K562 (cell line): ENCODE data around the gene C2orf76. TPM values are rescaled to one million over a fixed set of nuclear protein-coding genes. Genes with fewer than 3 reads are reported as not detected.

Experiments
- ASH1L ChIP-seq: fragments of 450-650 bp; IDR thresholded peaks from 2 replicates; pipeline ENCODE4 v1.6.1; 2018; ENCODE audit warnings: borderline replicate concordance, mild to moderate bottlenecking, low read depth; ENCODE audit not compliant: partially characterized antibody
- CCAR2 ChIP-seq: fragments of 200-400 bp; formaldehyde crosslinking; IDR thresholded peaks from 2 replicates; pipeline ENCODE4 v1.6.1; 2017; ENCODE audit warnings: mild to moderate bottlenecking, low read depth, low read length
- FOXM1 ChIP-seq, 2 experiments: fragments of 450-650 bp in 1 of 2; sonication (generic) in 1 of 2; formaldehyde crosslinking in 1 of 2; IDR thresholded peaks; 2 replicates each; pipeline versions ENCODE4 v1.6.1 to v1.9.0; 2017 to 2022; ENCODE audit warnings: low read depth in 2 of 2, mild to moderate bottlenecking in 2 of 2, missing genetic modification reagents in 1 of 2, moderate library complexity in 1 of 2
- HDAC2 ChIP-seq: fragments of 450-650 bp; IDR thresholded peaks from 2 replicates; pipeline ENCODE4 v1.6.1; 2016; ENCODE audit warnings: mild to moderate bottlenecking
- ILK ChIP-seq: fragments of 450-650 bp; IDR thresholded peaks from 2 replicates; pipeline ENCODE4 v1.6.1; 2016; ENCODE audit warnings: missing genetic modification characterization, low read depth, mild to moderate bottlenecking, missing compliant biosample characterization, moderate library complexity, borderline replicate concordance
- LEF1 ChIP-seq: fragments of 450-650 bp; IDR thresholded peaks from 2 replicates; pipeline ENCODE4 v1.6.1; 2016; ENCODE audit warnings: mild to moderate bottlenecking
- MAFK ChIP-seq: IDR thresholded peaks from 2 replicates; pipeline ENCODE4 v1.6.1; 2011; ENCODE audit warnings: low read length, improper control_type of control experiment
- MGA ChIP-seq: fragments of 450-650 bp; IDR thresholded peaks from 2 replicates; pipeline ENCODE4 v1.6.1; 2016; ENCODE audit warnings: mild to moderate bottlenecking, moderate library complexity
- MTA3 ChIP-seq: fragments of 450-650 bp; formaldehyde crosslinking; IDR thresholded peaks from 2 replicates; pipeline ENCODE4 v1.6.1; 2017; ENCODE audit warnings: mild to moderate bottlenecking, borderline replicate concordance
- NFIC ChIP-seq: fragments of 450-650 bp; IDR thresholded peaks from 2 replicates; pipeline ENCODE4 v1.6.1; 2017; ENCODE audit warnings: mild to moderate bottlenecking, inconsistent platforms
- RBM15 ChIP-seq: fragments of 200-400 bp; formaldehyde crosslinking; IDR thresholded peaks from 2 replicates; pipeline ENCODE4 v1.6.1; 2018; ENCODE audit warnings: mild to moderate bottlenecking, low read length, moderate library complexity; ENCODE audit not compliant: insufficient read depth
- ZHX1 ChIP-seq: fragments of 150-350 bp; conservative IDR thresholded peaks from 2 replicates; pipeline ENCODE4 v1.6.1; 2014; ENCODE audit warnings: low read length
- ZNF143 ChIP-seq: sonication (generic); formaldehyde crosslinking; IDR thresholded peaks from 2 replicates; pipeline ENCODE4 v1.9.0; 2022; ENCODE audit warnings: mild to moderate bottlenecking, missing genetic modification reagents
- ZNF354B ChIP-seq: fragments of 250-450 bp; sonication (Bioruptor Pico); IDR thresholded peaks from 2 replicates; pipeline ENCODE4 v1.4.0; 2020
- ZNF764 ChIP-seq: fragments of 250-450 bp; sonication (Bioruptor Pico); IDR thresholded peaks from 2 replicates; pipeline ENCODE4 v1.4.0; 2020; ENCODE audit warnings: low read depth, mild to moderate bottlenecking, moderate library complexity
- polyA plus RNA-seq, 8 experiments: library from polyadenylated mRNA; depleted of rRNA in 4 of 8; stranded (reverse) in 5 of 8; unstranded in 3 of 8; fragments of >200 nt; fragmentation: Nextera tagmentation in 2 of 8; fragmentation: Illumina TruSeq in 1 of 8; extraction: Ambion mirVana in 2 of 8; extraction: Trizol in 1 of 8; gene quantifications; 2 replicates each; pipeline versions ENCODE4 v1.2.1 to v1.2.3, GENCODE V29; 2011 to 2014; ENCODE audit warnings: inconsistent platforms in 1 of 8, missing spikeins in 1 of 8
- total RNA-seq, 7 experiments: library from RNA; depleted of rRNA in 6 of 7; stranded (reverse); fragments of >200 nt in 6 of 7; fragmentation: Illumina TruSeq in 2 of 7; extraction: Trizol in 2 of 7; gene quantifications; 2 replicates each; pipeline versions ENCODE4 v1.2.1 to v1.2.3, GENCODE V29; 2011 to 2021; ENCODE audit warnings: low replicate concordance in 1 of 7

Gene C2orf76
- total and polyA plus RNA-seq, 9 of the 15 experiments (the other 6 are each of a cell fraction or from before 2014, with no cell fraction given): 4.8 to 26.2 (median 14.5) TPM

- TF ChIP-seq MGA (no peak), ASH1L (no peak), HDAC2 (no peak), CCAR2 (no peak), ZNF143 (CRISPR knock-in tag) (no peak), MAFK (no peak), ZNF764 (no peak), ILK (tag) (no peak), RBM15 (no peak), FOXM1 (IDR thresholded peaks at IDR 0.05; ENCODE audit: low read depth) (no peak), FOXM1 (CRISPR knock-in tag; IDR thresholded peaks at IDR 0.05; ENCODE audit: low read depth) (no peak), NFIC (no peak), ZNF354B (CRISPR knock-in tag) (no peak), MTA3 (no peak), LEF1 (no peak), ZHX1 (no peak)
Measured at GRCh38 chr2:119378566-119378965, 11.9 kb upstream of the C2orf76 start (continued).
